GM12878 (cell line): Measurements from ENCODE around the gene QSOX1.

Experiments
- CBX5 ChIP-seq: sonication (generic); IDR thresholded peaks from 2 replicates; pipeline ENCODE4 v1.6.1; 2016; ENCODE audit warnings: low read depth, moderate library complexity, mild to moderate bottlenecking, inconsistent platforms
- JUNB ChIP-seq: IDR thresholded peaks from 2 replicates; pipeline ENCODE4 v1.6.1; 2016; ENCODE audit warnings: antibody characterized with exemption, mild to moderate bottlenecking
- POLR2A ChIP-seq: IDR thresholded peaks from 2 replicates; pipeline ENCODE4 v1.6.1; 2011; ENCODE audit warnings: low read depth, mild to moderate bottlenecking, low read length
- USF2 ChIP-seq: IDR thresholded peaks from 2 replicates; pipeline ENCODE4 v1.6.1; 2011; ENCODE audit warnings: low read depth, low read length, improper control_type of control experiment, borderline replicate concordance

GRCh38 chr1:180234369-180235076 lies 79.9 kb downstream of the QSOX1 start:
- TF ChIP-seq USF2 (no peak), JUNB (no peak), CBX5 (no peak), POLR2A (no peak)
